Endothelial cell of umbilical vein (primary cell): Measurements from ENCODE around the gene SETD3.

Experiments used
- EZH2 ChIP-seq: IDR thresholded peaks from 2 replicates; pipeline ENCODE4 v1.6.1; 2012; ENCODE audit warnings: borderline replicate concordance, low read depth, mild to moderate bottlenecking, moderate library complexity, low read length, inconsistent platforms; ENCODE audit not compliant: severe bottlenecking
- GATA2 ChIP-seq: IDR thresholded peaks from 2 replicates; pipeline ENCODE4 v1.7.0; 2011; ENCODE audit warnings: low read depth, mild to moderate bottlenecking, moderate library complexity, mixed read lengths, low read length; ENCODE audit not compliant: insufficient read length, insufficient read depth
- MYC ChIP-seq: IDR thresholded peaks from one replicate; pipeline ENCODE4 v1.6.1; 2011; ENCODE audit warnings: mild to moderate bottlenecking, low read depth, low read length
- POLR2A ChIP-seq: IDR thresholded peaks from 2 replicates; pipeline ENCODE4 v1.6.1; 2012; ENCODE audit warnings: low read depth, mild to moderate bottlenecking, control low read depth, low read length
- POLR2AphosphoS5 ChIP-seq: IDR thresholded peaks from 2 replicates; pipeline ENCODE4 v1.6.1; 2012; ENCODE audit warnings: low read depth, mild to moderate bottlenecking, control low read depth, low read length, moderate library complexity; ENCODE audit not compliant: insufficient read depth
- TF ChIP-seq, protein P1 (sequence below), 2 donors: IDR thresholded peaks; 1 replicate in 1 of 2; 2 replicates in 1 of 2; pipeline ENCODE4 v1.5.1; 2011; ENCODE audit warnings: low read length in 2 of 2, mild to moderate bottlenecking in 2 of 2, moderate library complexity in 2 of 2, control low read depth in 1 of 2, inconsistent platforms in 1 of 2, low read depth in 1 of 2; ENCODE audit not compliant: insufficient read depth in 1 of 2; ENCODE audit errors: extremely low read depth in 1 of 2

DNA sequence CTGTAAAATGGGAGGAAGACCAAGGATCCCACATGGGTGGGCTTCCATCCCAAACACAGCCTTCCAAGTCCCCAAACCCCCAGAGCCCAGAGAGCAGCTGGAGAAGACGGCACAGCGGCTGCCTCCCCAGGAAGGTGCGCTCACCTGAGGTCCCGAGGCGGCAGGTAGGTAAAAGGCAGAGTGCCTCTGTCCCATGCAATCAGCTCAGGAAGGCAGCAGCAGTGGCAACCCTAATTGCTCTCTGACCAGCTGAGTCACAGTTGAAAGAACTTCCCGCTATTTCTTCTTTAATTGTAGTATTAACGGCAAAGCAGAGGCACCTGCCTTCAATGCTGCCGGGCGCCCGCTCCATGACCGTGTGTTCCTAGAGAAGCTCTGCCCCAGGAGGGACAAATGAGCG, 117.6 kb downstream of the SETD3 start:
- TF ChIP-seq POLR2A (no peak), POLR2AphosphoS5 (no peak), GATA2 (no peak), EZH2 (no peak), MYC (no peak)
- TF ChIP-seq, protein P1, sequence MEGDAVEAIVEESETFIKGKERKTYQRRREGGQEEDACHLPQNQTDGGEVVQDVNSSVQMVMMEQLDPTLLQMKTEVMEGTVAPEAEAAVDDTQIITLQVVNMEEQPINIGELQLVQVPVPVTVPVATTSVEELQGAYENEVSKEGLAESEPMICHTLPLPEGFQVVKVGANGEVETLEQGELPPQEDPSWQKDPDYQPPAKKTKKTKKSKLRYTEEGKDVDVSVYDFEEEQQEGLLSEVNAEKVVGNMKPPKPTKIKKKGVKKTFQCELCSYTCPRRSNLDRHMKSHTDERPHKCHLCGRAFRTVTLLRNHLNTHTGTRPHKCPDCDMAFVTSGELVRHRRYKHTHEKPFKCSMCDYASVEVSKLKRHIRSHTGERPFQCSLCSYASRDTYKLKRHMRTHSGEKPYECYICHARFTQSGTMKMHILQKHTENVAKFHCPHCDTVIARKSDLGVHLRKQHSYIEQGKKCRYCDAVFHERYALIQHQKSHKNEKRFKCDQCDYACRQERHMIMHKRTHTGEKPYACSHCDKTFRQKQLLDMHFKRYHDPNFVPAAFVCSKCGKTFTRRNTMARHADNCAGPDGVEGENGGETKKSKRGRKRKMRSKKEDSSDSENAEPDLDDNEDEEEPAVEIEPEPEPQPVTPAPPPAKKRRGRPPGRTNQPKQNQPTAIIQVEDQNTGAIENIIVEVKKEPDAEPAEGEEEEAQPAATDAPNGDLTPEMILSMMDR (IDR thresholded peaks at IDR 0.05; ENCODE audit: extremely low read depth in 1 of 2, insufficient read depth in 1 of 2, low read depth in 1 of 2, low read length in 2 of 2) = no peak
